HG03469 (cell line): ENCODE data around the gene PDIA4.

Source experiments
- ATAC-seq: cut with Tn5 transposase; IDR thresholded peaks from one replicate; pipeline ENCODE4 v1.9.1; 2021; ENCODE audit warnings: mild to moderate bottlenecking, moderate library complexity, moderate number of reproducible peaks; ENCODE audit not compliant: unreplicated experiment

The PDIA4 gene

GRCh38 chr7:148975896-148976295, 52.4 kb downstream of the PDIA4 start:
- ATAC-seq: no peak

- no peak for ATAC-seq
These were observed 55.0 kb downstream of the PDIA4 start for GRCh38 chr7:148973256-148973655.

- ATAC-seq: no peak
These were observed 55.9 kb downstream of the PDIA4 start for GRCh38 chr7:148972375-148972774.

GRCh38 chr7:148967602-148968001, 60.7 kb downstream of the PDIA4 start:
- ATAC-seq: no peak

GRCh38 chr7:148967032-148967372, 61.3 kb downstream of the PDIA4 start:
- ATAC-seq: no peak

- ATAC-seq: no peak
These were observed 63.6 kb downstream of the PDIA4 start for GRCh38 chr7:148964483-148965267.

GRCh38 chr7:148963583-148964482, 64.5 kb downstream of the PDIA4 start:
- no peak for ATAC-seq

GRCh38 chr7:148962823-148963582, 65.3 kb downstream of the PDIA4 start:
- peak; percentile 48 for ATAC-seq

- ATAC-seq: no peak
These were observed 65.9 kb downstream of the PDIA4 start for GRCh38 chr7:148962440-148962822.

GRCh38 chr7:148959726-148960125, 68.6 kb downstream of the PDIA4 start:
- no peak for ATAC-seq

GRCh38 chr7:148958061-148958460, 70.2 kb downstream of the PDIA4 start:
- ATAC-seq: no peak

- ATAC-seq: no peak
These were observed 73.5 kb downstream of the PDIA4 start for GRCh38 chr7:148954766-148955165.

- no peak for ATAC-seq
These were observed 74.6 kb downstream of the PDIA4 start for GRCh38 chr7:148953676-148954075.
